Breast epithelium (tissue), 4 donors: ENCODE measurements around the gene PADI2. TPM values are rescaled to one million over a fixed set of nuclear protein-coding genes. Genes with fewer than 3 reads are reported as not detected.
"Not testable (repeated sequence)": the region's sequence is repeated elsewhere in the genome, so short reads cannot be mapped to it uniquely, and the experiment has no call there.

Experiments
- DNase-seq, 2 donors: peaks; one replicate each; pipeline ENCODE4 v3.0.0-alpha.2; 2019; ENCODE audit warnings: low spot score in 2 of 2
- H3K27ac ChIP-seq, 2 donors: fragments of 200-600 bp; sonication (generic) in 1 of 2; one replicate each; pipeline ENCODE4 v1.5.1; 2016 to 2019; ENCODE audit warnings: mild to moderate bottlenecking in 1 of 2
- H3K27me3 ChIP-seq, 2 donors: fragments of 200-600 bp; sonication (generic) in 1 of 2; one replicate each; pipeline versions ENCODE4 v1.5.1 to v1.6.0; 2017 to 2019; ENCODE audit warnings: control low read depth in 1 of 2, mild to moderate bottlenecking in 1 of 2
- H3K36me3 ChIP-seq: fragments of 200-600 bp; one replicate; pipeline ENCODE4 v1.5.1; 2019
- H3K4me1 ChIP-seq, 2 donors: fragments of 200-600 bp; sonication (generic); one replicate each; pipeline ENCODE4 v1.5.1; 2016 to 2019; ENCODE audit warnings: control low read depth in 1 of 2
- H3K4me3 ChIP-seq, 3 donors: fragments of 200-600 bp; sonication (generic); 1 replicate in 2 of 3; 2 replicates in 1 of 3; pipeline ENCODE4 v1.5.1; 2016 to 2019; ENCODE audit warnings: mild to moderate bottlenecking in 3 of 3, moderate library complexity in 2 of 3
- H3K9me3 ChIP-seq, 2 donors: fragments of 200-600 bp; sonication (generic) in 1 of 2; one replicate each; pipeline ENCODE4 v1.5.1; 2016 to 2019; ENCODE audit warnings: control low read depth in 1 of 2
- CTCF ChIP-seq, 3 donors: fragments of 450-650 bp; IDR thresholded peaks; one replicate each; pipeline ENCODE4 v1.5.1; 2016 to 2017; ENCODE audit warnings: antibody characterized with exemption in 3 of 3, mild to moderate bottlenecking in 3 of 3, moderate library complexity in 3 of 3
- POLR2A ChIP-seq: fragments of 450-650 bp; IDR thresholded peaks from one replicate; pipeline ENCODE4 v1.6.1; 2016; ENCODE audit warnings: antibody characterized with exemption, mild to moderate bottlenecking, moderate library complexity
- POLR2AphosphoS5 ChIP-seq, 3 donors: sonication (generic); formaldehyde crosslinking; IDR thresholded peaks; one replicate each; pipeline ENCODE4 v1.6.1; 2017; ENCODE audit warnings: antibody characterized with exemption in 3 of 3
- intact Hi-C: fragments of 100-400 bp; cut with DNase I; formaldehyde crosslinking; loops from one replicate; pipeline ENCODE4 v1.15.1; 2023; ENCODE audit warnings: low total_unique reads
- total RNA-seq, 3 donors: library from RNA; depleted of rRNA; stranded (reverse); fragments of >200 nt; gene quantifications; one replicate each; pipeline ENCODE4 v1.1.0, GENCODE V29; 2016

PADI2 gene
- total RNA-seq, 3 donors from 2014 or later, result 0.32 to 29.4 (median 9.2) TPM

GRCh38 chr1:17066361-17067068, 52.7 kb downstream of the PADI2 start:
- Histone ChIP-seq H3K4me3 (no peak overlapping the region), H3K27ac (no peak overlapping the region), H3K36me3 (no peaks in the 10 kb centered on the region), H3K9me3 (peaks cover 6% of the 10 kb centered on the region in 2 donors), H3K27me3 (no peaks in the 10 kb centered on the region), H3K4me1 (no peaks in the 10 kb centered on the region)
- no peak for TF ChIP-seq POLR2A
- no peak for TF ChIP-seq POLR2AphosphoS5 (IDR thresholded peaks at IDR 0.05)
- no peak for TF ChIP-seq CTCF (IDR thresholded peaks at IDR 0.05)
- intact Hi-C loops, result no loop called here
- no peak for DNase-seq

GRCh38 chr1:17065666-17066065, 53.6 kb downstream of the PADI2 start:
- no peak overlapping the region for H3K27ac ChIP-seq
- H3K4me1 ChIP-seq, result no peaks in the 10 kb centered on the region
- H3K4me3 ChIP-seq, result no peak overlapping the region
- intact Hi-C loops, result no loop called here
- DNase-seq, result no peak
- no peaks in the 10 kb centered on the region for H3K36me3 ChIP-seq
- H3K27me3 ChIP-seq, result no peaks in the 10 kb centered on the region
- H3K9me3 ChIP-seq, result peaks cover 6% of the 10 kb centered on the region in 2 donors
- no peak for TF ChIP-seq CTCF (IDR thresholded peaks at IDR 0.05)
- TF ChIP-seq POLR2AphosphoS5 (IDR thresholded peaks at IDR 0.05), result no peak
- no peak for TF ChIP-seq POLR2A

- H3K4me3 ChIP-seq, intact Hi-C loops, H3K4me1 ChIP-seq, H3K9me3 ChIP-seq, DNase-seq, H3K36me3 ChIP-seq, H3K27me3 ChIP-seq, H3K27ac ChIP-seq: not testable (repeated sequence)
Measured at GRCh38 chr1:17062751-17063150, 56.5 kb downstream of the PADI2 start.

GRCh38 chr1:17061892-17062291, 57.4 kb downstream of the PADI2 start:
- Histone ChIP-seq H3K27me3 (no peaks in the 10 kb centered on the region), H3K27ac (no peak overlapping the region), H3K4me3 (no peak overlapping the region), H3K9me3 (peaks cover 6% of the 10 kb centered on the region in 2 donors), H3K4me1 (no peaks in the 10 kb centered on the region), H3K36me3 (no peaks in the 10 kb centered on the region)
- no peak for DNase-seq
- no peak for TF ChIP-seq CTCF (IDR thresholded peaks at IDR 0.05)
- no peak for TF ChIP-seq POLR2AphosphoS5 (IDR thresholded peaks at IDR 0.05)
- no peak for TF ChIP-seq POLR2A
- intact Hi-C loops, result no loop called here

GRCh38 chr1:17061486-17061885, 57.8 kb downstream of the PADI2 start:
- TF ChIP-seq POLR2A, result no peak
- no peak for TF ChIP-seq CTCF (IDR thresholded peaks at IDR 0.05)
- no peak for TF ChIP-seq POLR2AphosphoS5 (IDR thresholded peaks at IDR 0.05)
- intact Hi-C loops, result no loop called here

More at GRCh38 chr1:17061486-17061885, 57.8 kb downstream of the PADI2 start:
- Histone ChIP-seq H3K4me1 (no peaks in the 10 kb centered on the region), H3K27ac (no peak overlapping the region), H3K9me3 (peaks cover 6% of the 10 kb centered on the region in 2 donors), H3K36me3 (no peaks in the 10 kb centered on the region), H3K27me3 (no peaks in the 10 kb centered on the region), H3K4me3 (no peak overlapping the region)
- DNase-seq, result no peak
